GM18520 (cell line): ENCODE results near the gene SNORC.

ENCODE experiments used
- ATAC-seq: cut with Tn5 transposase; IDR thresholded peaks from one replicate; pipeline ENCODE4 v1.9.1; 2021; ENCODE audit not compliant: unreplicated experiment

The SNORC gene

DNA sequence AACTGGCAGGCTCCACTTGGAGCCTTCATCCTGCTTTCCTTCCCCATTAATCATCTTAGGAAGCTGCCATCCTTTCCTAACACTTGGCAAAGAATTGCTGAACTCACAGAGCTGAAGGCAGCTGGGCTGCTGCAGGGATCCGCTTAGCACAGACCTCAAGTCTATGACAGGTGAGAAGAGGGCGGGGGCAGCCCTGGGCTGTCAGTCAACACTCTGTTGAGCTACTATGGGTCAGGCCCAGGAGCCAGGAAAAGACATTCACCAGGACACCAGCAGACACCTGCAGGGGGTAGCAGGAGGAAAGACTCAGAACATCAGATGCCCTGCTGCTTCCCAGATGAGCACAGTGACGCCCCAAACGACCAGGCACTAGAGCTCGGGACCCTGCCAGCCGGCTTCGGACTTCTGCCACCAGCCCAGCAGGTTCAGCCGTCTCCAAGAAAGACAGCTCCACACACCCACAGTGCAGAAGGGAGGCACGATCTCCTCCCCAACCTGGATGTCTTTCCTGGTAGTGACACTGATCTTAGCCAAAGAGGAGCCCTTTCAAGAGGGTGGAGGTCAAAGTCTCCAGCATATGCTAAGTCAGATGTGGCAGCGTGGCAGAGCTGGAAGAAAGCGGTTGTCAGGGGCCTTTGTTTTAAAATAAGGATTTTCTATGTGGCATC is 55.2 kb downstream of the SNORC start:
- no peak for ATAC-seq

GRCh38 chr2:232925821-232926156 is 55.7 kb downstream of the SNORC start:
- ATAC-seq = no peak

GRCh38 chr2:232926431-232926939 is 56.4 kb downstream of the SNORC start:
- ATAC-seq = no peak

GRCh38 chr2:232927032-232927792 is 57.1 kb downstream of the SNORC start:
- no peak for ATAC-seq

GRCh38 chr2:232927793-232928550 is 57.9 kb downstream of the SNORC start:
- no peak for ATAC-seq
